NCI-H82 treated with DMSO at 0.1 percent for 48 hours (cell line): Measurements from ENCODE around the gene YEATS4.

Experiments
- DNase-seq: peaks from one replicate; lab custom pipeline; 2025; ENCODE audit not compliant: unreplicated experiment; lab: John Stamatoyannopoulos, UW

Gene YEATS4

GRCh38 chr12:69341328-69341727 is 18.2 kb upstream of the YEATS4 start:
- no peak for DNase-seq

GRCh38 chr12:69342421-69342820 is 17.1 kb upstream of the YEATS4 start:
- no peak for DNase-seq

GRCh38 chr12:69343357-69343756 is 16.2 kb upstream of the YEATS4 start:
- DNase-seq: no peak

- no peak for DNase-seq
These were observed 15.5 kb upstream of the YEATS4 start for GRCh38 chr12:69343885-69344612.

- no peak for DNase-seq
These were observed 14.5 kb upstream of the YEATS4 start for GRCh38 chr12:69345077-69345476.

GRCh38 chr12:69345742-69346141 is 13.8 kb upstream of the YEATS4 start:
- DNase-seq: no peak

GRCh38 chr12:69348162-69348938 is 11.2 kb upstream of the YEATS4 start, which contains the start of gene LYZ:
Gene LYZ, plus strand, starts transcription at chr12:69348381. Its CDS starts 28 bp downstream, at chr12:69348409.
- DNase-seq: no peak

- no peak for DNase-seq
These were observed 9.4 kb upstream of the YEATS4 start for GRCh38 chr12:69350002-69350626.

GRCh38 chr12:69350777-69351176 is 8.8 kb upstream of the YEATS4 start:
- no peak for DNase-seq

GRCh38 chr12:69351462-69352236 is 7.9 kb upstream of the YEATS4 start:
- no peak for DNase-seq

- DNase-seq: no peak
These were observed 6.6 kb upstream of the YEATS4 start for GRCh38 chr12:69352904-69353303.

GRCh38 chr12:69354172-69354555 is 5.4 kb upstream of the YEATS4 start:
- DNase-seq: no peak

- DNase-seq: peak; percentile 34
These were observed 4.9 kb upstream of the YEATS4 start for GRCh38 chr12:69354556-69355187.

GRCh38 chr12:69355363-69356028 is 4.0 kb upstream of the YEATS4 start:
- no peak for DNase-seq

GRCh38 chr12:69360348-69360672 is 767 bp downstream of the YEATS4 start:
- no peak for DNase-seq

- DNase-seq: no peak
These were observed 7.3 kb downstream of the YEATS4 start for GRCh38 chr12:69366796-69367195.

GRCh38 chr12:69368171-69368570 is 8.6 kb downstream of the YEATS4 start:
- no peak for DNase-seq

- no peak for DNase-seq
These were observed 23.5 kb downstream of the YEATS4 start for GRCh38 chr12:69383074-69383473.

GRCh38 chr12:69385038-69385437 is 25.5 kb downstream of the YEATS4 start:
- DNase-seq: no peak

GRCh38 chr12:69386921-69387320 is 27.4 kb downstream of the YEATS4 start:
- DNase-seq: no peak
